Hindlimb muscle (tissue), 1 donor: Measurements from ENCODE around the gene C9orf72. TPM values are rescaled to one million over a fixed set of nuclear protein-coding genes. Genes with fewer than 3 reads are reported as not detected.
"Not testable (repeated sequence)": the region's sequence is repeated elsewhere in the genome, so short reads cannot be mapped to it uniquely, and the experiment has no call there.

ENCODE experiments used
- DNase-seq: peaks from one replicate; pipeline ENCODE4 v3.0.0-alpha.2; 2013
- polyA plus RNA-seq: library from polyadenylated mRNA; unstranded; fragments of 120-200 nt; gene quantifications from one replicate; pipeline ENCODE4 v1.2.1, GENCODE V29; 2013; ENCODE audit not compliant: insufficient read length

Gene C9orf72, protein sequence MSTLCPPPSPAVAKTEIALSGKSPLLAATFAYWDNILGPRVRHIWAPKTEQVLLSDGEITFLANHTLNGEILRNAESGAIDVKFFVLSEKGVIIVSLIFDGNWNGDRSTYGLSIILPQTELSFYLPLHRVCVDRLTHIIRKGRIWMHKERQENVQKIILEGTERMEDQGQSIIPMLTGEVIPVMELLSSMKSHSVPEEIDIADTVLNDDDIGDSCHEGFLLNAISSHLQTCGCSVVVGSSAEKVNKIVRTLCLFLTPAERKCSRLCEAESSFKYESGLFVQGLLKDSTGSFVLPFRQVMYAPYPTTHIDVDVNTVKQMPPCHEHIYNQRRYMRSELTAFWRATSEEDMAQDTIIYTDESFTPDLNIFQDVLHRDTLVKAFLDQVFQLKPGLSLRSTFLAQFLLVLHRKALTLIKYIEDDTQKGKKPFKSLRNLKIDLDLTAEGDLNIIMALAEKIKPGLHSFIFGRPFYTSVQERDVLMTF
- 17.7 TPM for polyA plus RNA-seq

DNA sequence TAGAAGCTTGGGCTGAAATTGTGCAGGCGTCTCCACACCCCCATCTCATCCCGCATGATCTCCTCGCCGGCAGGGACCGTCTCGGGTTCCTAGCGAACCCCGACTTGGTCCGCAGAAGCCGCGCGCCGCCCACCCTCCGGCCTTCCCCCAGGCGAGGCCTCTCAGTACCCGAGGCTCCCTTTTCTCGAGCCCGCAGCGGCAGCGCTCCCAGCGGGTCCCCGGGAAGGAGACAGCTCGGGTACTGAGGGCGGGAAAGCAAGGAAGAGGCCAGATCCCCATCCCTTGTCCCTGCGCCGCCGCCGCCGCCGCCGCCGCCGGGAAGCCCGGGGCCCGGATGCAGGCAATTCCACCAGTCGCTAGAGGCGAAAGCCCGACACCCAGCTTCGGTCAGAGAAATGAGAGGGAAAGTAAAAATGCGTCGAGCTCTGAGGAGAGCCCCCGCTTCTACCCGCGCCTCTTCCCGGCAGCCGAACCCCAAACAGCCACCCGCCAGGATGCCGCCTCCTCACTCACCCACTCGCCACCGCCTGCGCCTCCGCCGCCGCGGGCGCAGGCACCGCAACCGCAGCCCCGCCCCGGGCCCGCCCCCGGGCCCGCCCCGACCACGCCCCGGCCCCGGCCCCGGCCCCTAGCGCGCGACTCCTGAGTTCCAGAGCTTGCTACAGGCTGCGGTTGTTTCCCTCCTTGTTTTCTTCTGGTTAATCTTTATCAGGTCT, at the start of gene C9orf72:
TSS of gene C9orf72 (minus strand) at position 564 of the 716 bp plus-strand sequence. CDS start 6,361 bp downstream, outside the sequence.
- DNase-seq, result peak; percentile 69

DNA sequence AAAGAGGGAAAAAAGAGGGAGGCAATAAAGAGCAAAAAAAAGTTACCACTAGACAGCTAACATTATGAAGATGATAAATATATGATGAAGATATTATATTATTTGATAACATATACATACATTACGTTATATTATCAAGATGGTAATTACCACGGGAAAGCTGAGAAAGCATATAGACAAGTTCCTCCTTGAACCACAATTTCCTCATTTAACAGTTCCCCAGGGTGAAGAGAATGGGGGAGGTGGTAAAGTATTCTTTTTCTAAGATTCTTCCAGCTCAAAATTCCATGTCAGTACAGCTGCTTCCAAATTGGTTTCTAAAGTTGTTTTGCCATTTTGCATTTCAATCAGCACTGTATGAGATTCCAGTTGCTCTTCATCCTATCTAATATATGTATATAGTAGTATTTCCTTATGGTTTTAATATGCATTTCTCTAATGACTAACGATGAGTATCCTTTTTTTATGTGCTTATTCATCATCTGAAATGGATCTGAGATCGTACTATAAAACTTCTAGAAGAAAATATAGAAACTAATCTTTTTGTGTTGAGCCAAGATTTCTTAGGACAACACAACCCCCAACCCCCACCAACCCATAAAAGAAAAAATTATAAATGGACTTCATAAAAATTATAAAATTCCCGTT, 49.5 kb upstream of the C9orf72 start:
- no peak for DNase-seq

DNA sequence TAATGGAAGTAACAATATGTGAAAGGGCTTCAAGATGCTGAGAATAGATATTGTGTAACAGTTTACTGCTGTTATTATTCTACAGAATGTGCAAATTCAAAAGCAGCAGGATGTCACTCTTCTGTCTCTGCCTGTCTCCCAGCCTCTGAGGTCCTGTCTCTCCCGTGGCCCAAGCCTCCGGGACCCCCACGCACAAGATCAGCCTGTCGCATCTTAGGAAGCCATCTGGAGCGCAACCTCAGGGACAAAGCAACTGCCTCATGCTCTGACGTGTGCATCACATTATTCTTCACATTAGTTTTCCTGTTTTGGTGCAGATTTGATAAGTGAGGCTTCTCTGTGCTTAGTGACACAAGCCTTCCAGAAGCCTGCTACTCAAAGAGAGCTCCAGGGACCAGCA, 46.5 kb upstream of the C9orf72 start:
- no peak for DNase-seq

DNA sequence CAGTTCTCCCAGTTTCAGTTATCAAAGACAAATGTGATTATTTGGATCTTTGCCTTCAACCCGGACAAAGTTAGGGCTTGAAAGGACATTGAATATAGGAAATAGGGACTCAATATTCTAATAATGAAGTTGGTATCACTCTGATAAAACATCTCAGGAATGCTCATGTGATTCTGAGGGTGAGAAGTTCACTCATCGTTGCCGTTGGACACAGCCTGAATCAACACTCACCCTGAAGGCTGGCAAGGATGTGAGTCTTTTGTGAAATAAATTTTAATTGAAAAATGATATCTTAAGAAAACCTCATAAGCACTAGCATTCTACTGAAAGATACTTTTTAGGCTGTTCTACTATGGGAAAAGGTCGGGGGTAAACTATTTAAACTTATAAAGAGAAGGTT, 44.8 kb upstream of the C9orf72 start:
- DNase-seq, result no peak

DNA sequence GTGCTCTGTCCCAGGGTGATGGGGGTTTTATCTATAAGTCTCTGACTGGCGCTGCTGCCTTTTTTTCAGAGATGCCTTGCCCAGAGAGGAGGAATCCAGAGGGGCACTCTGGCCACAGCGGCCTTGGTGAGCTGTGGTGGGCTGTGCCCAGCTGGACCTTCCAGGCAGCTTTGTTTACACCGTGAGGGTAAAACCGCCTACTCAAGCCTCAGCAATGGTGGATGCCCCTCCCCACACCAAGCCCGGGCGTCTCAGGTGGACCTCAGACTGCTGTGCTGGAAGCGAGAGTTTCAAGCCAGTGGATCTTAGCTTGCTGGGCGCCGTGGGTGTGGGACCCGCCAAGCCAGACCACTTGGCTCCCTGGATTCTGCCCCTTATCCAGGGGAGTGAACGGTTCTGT, 41.3 kb upstream of the C9orf72 start:
- no peak for DNase-seq

DNA sequence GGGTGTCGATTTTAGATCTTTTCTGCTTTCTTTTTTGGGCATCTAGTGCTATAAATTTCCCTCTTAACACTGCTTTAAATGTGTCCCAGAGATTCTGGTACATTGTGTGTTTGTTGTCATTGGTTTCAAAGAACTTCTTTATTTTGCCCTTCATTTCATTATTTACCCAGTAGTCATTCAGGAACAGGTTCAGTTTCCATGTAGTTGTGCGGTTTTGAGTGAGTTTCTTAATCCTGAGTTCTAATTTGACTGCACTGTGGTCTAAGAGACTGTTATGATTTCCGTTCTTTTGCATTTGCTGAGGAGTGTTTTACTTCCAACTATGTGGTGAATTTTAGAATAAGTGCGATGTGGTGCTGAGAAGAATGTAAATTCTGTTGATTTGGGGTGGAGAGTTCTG, 38.8 kb upstream of the C9orf72 start:
- DNase-seq, result not testable (repeated sequence)

DNA sequence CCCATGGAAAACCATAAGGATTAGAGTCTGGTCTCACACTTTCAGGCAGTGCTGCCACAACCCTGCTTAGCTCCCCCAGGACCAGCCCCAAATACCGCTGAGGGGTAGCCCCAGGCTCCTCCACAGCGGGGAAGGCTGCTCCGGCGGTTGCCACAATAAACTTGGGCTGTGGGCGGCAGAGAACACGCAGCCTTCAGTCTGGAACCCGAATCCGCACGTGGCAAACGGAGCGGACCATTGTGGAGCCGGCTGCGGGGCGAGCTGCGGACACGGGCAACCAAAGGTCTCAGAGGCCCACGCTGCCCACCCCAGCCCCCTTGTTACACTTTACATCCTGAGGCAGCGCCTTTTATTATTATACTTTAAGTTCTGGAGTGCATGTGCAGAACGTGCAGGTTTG, 37.3 kb upstream of the C9orf72 start:
- DNase-seq, result no peak

DNA sequence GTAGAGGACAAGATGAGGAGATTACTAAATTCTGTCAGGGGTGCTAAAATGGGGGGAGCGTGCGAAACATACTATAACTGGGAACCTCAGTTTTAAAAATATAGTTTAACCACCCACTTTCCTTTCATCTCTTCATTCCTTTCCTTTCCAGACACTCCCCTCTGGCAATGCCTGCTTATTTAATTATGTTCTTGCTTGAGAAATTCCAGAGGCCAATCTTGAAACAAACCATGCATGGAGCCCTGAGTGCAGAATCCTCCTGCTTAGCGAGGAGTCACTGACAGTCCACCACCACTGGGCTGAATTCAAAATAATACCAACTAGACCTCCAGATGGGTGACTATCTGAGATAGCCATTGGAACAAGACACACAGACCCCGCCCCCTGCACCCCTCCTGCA, 29.7 kb upstream of the C9orf72 start:
- no peak for DNase-seq

DNA sequence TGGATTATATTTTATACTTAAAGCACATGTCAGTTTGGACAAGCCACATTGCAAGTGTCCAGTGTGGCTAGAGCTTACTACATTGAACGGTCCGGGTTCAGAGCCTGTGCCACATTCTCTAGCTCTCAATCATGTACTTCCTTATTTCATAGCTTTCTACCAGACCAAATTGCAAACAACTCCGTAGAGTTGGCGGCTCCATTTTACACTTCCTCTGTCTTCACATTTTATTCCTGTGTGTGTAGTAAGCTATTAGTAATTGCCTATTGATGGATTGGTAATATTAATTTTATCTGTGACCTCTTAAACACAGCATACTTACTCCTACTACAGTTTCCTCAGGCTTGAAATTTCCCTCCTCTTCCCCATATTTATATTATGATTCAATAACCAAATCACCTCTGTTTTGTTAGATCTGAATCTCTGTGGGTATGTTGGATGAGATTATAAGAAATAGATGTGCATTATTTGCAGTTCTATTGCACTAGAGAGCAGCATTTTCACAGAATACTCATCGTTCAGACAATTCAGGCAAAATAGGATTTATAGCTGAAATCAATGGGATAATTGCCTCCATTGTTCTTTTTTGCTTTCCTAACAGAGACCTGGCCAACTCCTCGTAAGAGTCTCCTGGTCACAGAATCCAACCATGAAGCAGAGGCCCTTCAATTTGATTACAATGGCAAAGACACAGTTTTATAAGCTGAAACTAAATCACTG, 29.0 kb upstream of the C9orf72 start:
- DNase-seq, result no peak

DNA sequence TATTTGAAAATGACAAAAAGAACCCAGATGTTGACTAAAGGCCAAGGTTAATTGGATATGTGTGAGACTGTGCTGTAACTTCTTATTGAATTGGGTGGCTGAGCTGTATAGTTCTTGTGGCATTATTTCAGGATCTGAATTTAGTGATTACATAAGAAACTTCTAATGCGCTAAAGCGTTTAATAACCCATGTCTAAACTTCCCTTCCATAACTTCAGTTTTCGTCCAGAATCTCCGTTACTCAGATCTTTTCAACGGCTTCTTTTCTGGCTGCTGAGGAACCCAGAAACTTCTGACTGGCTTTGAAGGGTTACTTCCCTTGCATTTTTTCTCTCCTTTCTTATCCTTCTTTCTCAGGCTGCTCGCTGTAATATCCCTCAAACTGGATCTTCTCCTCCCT, 28.1 kb upstream of the C9orf72 start:
- DNase-seq, result no peak

DNA sequence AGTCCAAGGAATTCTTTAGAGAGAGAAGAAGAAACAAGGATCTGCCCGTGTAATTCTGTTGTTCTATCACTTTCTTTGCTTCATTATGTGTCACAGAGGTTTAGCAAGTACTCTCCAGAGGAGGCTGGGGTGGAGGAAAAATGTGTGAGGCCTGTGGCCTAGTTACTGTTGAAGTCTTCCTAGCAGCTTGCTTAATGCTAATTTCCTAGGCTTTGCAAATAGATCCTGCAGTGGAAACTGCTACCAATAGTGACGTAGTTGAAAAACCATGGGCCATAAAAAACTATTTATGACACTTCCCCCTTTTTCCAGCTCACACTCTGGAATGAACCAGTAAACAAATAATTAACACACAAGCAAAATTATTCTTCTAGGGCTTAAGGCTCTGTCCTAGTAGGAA, 27.0 kb upstream of the C9orf72 start:
- DNase-seq, result no peak

DNA sequence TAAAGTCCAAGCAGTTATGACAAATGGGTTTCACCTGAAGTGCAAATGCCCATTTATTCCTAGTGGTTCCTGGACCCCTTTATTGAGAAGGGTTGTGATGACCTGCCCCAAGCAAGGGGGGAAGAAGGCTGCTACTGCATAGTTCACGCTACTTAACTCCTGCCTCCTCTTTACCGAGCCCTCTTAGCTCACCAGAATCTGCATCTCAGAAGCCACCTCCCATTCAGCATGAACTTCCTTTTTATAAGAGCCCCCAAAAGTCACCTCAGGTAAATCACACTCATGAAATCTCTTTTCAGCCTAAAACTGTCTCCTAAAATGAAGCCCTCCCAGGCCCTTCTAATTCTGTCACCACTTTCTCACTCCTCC, 26.6 kb upstream of the C9orf72 start:
- no peak for DNase-seq

DNA sequence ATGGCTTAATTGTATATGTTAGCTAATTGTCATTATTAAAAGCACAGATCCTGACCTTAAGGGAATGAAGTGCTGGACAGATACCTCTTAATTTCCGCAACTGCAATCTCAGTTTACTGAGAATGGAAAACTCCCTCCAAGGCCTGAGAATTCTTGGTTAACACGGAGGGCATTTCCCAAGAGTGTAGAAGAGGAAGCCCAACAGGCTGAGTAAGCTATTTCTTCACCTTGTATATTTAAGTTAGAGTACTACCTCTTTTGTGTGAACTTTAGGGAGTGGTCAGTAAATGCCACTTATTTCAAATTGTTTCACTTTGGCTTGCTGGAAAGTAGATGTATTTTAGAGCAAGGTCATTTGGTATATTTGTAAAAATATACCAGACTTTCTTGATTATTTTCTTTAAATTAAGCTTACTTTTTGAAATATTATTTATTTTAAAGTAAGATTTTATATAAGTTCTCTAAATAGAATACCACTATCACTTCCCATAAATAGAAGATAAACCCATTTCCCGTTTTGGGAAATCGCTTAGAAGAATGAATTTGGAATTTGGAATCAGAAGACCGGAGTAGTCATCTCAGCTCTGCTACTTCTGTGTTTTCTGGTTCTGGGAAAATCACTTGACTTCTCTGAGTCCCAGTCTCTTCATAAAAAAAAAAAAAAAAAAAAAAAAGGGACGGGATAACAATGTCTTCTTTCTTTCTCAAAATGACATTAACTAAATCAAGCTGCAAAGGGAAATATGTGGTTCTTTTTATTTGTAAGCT, 26.0 kb upstream of the C9orf72 start:
- DNase-seq, result no peak

DNA sequence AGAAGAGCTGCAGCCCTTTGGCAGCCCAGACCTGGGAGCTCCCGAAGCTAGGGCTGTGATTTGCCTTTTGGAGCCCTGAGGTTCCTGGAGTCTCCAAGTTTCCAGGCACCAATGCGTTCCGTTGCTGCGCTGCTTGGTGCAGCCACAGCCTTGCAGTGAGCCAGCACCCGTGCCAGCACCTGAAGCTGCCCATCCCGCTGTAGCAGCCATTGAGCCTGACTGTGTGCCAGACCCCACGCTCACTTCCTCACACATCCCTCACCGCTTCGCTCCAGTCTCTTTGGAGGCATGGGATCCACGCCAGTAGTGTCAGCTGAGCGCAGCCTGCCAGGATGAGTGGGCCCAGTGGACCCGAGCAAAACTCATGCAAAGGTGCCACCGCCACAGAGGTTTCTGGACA, 22.5 kb upstream of the C9orf72 start:
- no peak for DNase-seq

DNA sequence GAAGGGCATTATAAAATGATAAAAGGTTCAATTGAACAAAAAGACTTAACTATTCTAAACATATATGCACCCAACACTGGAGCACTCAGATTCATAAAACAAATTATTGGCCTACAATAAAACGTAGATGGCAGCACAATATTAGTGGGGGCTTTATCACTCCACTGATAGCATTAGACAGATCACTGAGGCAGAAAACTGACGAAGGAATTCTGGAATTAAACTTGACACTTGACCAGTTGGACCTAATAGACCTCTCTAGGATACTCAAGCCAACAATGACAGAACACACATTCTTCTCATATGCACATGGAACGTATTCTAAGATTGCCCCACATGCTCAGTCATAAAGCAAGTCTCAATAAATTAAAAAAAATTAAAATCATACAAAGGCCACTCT, 18.4 kb upstream of the C9orf72 start:
- DNase-seq, result no peak

DNA sequence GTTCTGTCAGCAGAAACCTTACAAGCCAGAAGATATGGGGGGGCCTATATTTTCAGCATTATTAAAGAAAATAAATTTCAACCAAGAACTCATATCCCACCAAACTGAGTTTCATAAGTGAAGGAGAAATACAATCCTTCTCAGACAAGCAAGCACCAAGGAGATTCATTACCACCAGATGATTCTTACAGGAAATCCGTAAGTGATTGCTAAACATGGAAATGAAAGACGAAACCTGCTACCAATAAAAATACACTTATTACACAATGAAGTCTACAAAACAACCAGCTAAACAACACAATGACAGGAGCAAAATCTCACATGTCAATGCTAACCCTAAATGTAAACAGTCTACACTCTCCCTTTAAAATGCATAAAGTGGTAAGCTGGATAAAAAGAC, 17.8 kb upstream of the C9orf72 start:
- DNase-seq, result no peak

DNA sequence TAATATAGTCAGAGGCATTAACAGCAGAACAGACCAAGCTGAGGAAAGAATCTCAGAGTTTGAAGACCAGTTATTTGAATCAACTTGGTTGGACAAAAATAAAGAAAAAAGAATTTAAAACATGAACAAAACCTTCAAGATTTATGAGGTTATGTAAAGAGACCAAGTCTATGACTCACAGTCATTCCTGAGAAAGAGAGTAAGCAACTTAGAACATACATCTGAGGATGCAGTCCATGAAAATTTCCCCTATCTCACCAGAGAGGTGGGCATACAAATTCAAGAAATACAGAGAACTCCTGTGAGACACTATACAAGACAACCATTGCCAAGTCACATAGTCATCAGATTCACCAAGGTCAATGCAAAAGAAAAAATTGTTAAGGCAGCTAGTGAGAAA, 17.4 kb upstream of the C9orf72 start:
- no peak for DNase-seq

DNA sequence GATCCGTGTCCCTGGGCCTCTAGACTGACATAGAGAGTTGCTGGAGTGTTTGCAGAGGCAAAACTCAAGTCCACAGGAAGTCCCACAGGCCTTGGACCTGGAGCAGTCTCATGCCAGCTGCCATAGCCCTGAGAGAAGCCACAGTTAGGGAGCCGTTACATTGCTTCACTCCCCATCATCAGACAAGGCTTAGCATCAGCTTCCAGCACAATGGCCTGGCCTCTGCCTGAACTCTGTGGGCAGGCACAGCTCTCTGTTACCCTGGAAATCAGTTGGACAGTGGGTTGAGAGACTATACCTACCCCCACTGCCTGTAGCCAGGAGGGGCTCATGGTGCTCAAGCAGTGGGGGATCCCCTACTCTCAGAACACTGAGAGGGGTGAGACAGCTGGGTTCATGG, 16.2 kb upstream of the C9orf72 start:
- no peak for DNase-seq

DNA sequence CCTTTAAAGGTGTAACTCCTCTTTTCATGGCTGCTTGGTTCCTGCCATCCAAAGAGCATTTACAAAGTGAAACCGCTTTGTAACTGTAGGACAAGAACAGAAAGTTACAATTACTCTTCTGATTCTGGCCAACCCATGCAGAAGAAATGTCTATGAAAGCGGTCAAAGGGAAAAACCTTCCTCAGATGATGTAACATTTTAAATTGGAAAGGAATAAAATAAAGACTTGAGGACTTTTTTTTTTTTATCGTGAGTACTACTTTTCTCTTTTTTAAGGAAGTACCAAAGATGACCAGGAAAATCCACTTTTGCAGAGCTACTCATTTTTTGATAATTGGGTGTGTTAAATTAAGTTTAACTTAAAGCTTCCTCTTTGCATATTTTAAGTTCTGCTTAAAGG, 13.0 kb upstream of the C9orf72 start:
- DNase-seq, result no peak

DNA sequence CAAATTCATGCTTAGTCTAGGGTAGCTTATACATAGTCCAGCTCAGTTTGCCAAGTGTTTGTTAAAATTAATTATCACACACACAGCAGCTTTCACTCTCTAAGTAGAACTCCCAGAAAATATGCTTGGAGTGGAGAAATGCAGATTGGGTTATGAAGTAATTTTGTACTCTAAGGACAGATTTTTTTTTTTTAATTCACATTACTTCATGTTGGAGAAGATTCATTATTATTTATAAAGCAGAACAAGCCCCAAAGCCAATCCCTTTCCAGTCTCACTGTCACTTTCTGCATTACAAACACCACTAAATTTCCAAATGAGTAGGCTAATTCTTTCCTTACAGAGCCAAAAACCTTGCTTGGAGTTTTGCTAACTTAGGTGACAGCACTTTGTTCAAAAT, 11.7 kb upstream of the C9orf72 start:
- no peak for DNase-seq

DNA sequence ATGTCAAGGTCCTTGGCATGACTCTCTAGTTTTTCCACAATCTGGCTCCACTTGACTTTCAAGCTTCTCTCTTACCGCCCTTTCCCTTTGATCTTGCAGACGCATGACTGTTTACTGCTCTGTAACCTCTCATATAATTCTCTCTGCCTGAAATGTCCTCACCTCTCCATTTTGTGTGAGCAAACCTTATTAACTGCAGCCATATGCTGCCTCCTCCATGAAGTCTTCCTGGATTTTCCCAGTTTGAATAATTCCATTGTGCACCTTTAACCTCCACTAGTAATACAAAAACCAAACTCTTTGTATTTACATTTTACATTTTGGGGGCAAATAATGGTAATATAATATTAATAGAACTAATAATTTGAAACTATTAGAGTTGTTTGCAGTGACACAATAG, 9.5 kb upstream of the C9orf72 start:
- no peak for DNase-seq

DNA sequence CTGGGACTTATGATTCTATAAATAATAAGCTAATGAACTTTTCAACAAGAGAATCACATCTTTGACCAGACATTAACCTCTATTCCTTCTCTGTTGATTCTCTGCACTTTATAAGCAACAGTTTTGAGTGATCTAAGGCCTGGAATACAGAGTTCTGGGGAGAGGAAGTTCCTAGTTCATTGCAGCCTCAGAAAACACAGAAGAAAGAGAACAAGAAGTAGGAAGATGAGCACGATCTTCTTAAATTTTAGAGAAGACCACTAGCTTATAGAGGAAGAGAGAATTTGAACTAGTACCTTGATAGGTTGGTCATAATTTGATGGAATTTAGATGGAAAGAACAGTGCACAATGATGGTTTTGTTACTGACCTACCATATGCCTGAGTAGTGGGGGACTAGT, 8.5 kb upstream of the C9orf72 start:
- DNase-seq, result no peak
